Erythroblast (primary cell): Measurements from ENCODE around the gene STX8.

Experiments
- GATA1 ChIP-seq: IDR thresholded peaks from 2 replicates; pipeline ENCODE4 v1.6.1; 2011; ENCODE audit warnings: low read depth, mild to moderate bottlenecking, control low read depth, low read length, moderate library complexity
- POLR2A ChIP-seq: IDR thresholded peaks from 2 replicates; pipeline ENCODE4 v1.6.1; 2011; ENCODE audit warnings: mild to moderate bottlenecking, low read length

- TF ChIP-seq POLR2A, result no peak
- no peak for TF ChIP-seq GATA1
Measured at GRCh38 chr17:9424071-9424640, 151.5 kb downstream of the STX8 start.
